ENCODE data around the gene TCF20.

TCF20 gene

DNA sequence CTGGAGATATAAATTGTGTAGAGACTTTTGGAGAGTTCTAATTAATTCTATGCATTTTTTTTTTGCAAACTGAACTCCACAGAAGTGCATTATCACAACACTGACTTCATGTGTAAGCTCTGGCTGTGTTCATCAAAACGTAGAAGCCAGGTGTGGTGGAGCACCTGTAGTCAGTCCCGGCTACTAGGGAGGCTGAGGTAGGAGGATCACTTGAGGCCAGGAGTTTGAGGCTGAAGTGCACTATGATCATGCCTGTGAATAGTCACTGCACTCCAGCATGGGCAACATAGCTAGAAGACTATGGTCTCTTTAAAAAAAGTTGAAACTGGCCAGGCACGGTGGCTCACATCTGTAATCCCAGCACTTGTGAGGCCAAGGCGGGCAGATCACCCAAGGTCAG is 20.6 kb downstream of the TCF20 start:
- ATAC-seq (replicated peaks) (no peak), DNase-seq (no peak)
- Mint-ChIP-seq H3K4me3 (no peak overlapping the region), H3K4me1 (ENCODE audit: low read depth in 2 of 2) (peaks cover 29 to 55% of the 10 kb centered on the region in 2 donors), H3K36me3 (ENCODE audit: insufficient read depth) (peaks cover 11% of the 10 kb centered on the region), H3K9me3 (no peaks in the 10 kb centered on the region), H3K27me3 (no peaks in the 10 kb centered on the region), H3K27ac (peak overlapping the region; percentile 13 to 20)

DNA sequence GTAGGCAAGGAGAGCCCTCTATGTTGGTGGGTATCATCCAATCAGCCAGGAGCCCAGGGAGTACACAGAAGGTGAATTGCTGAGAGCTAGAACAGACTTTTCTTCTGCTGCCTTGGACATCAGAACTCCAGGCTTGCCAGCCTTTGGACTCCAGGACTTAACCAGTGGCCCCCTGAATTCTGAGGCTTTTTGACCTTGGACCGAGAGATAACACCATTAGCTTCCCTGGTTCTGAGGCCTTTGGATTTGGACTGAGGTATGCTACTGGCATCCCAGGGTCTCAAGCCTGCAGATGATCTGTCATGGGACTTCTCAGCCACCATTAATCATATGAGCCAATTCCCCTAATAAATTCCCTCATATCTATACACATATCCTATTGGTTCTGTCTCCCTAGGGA is 21.5 kb downstream of the TCF20 start:
- Mint-ChIP-seq H3K4me3 (no peak overlapping the region), H3K27me3 (no peaks in the 10 kb centered on the region), H3K27ac (peak overlapping the region in 1 of 2 donors; percentile 22), H3K36me3 (ENCODE audit: insufficient read depth) (peaks cover 11% of the 10 kb centered on the region), H3K9me3 (no peaks in the 10 kb centered on the region), H3K4me1 (ENCODE audit: low read depth in 2 of 2) (peaks cover 31 to 55% of the 10 kb centered on the region in 2 donors)
- no peak for ATAC-seq (replicated peaks)
- DNase-seq = no peak

DNA sequence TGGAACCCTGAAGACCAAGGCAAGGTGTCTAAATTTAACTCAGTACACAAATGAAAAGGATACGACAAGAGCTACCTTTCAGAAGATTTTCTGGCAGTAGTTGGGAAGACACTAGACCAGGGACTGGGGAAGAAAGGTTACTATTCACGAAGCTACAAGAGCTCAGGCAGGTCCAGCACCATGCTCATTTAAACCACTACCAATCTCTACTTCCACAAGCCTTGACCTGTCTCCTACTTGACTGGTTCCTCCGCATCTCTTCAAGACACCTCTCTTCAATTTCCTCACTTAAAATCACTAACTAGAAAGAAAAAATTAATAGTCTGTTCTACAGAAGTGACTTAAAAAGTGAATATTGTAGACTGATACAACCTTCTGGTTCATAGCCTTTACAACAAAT is 22.9 kb downstream of the TCF20 start:
- DNase-seq (no peak), ATAC-seq (replicated peaks) (no peak)
- no peaks in the 10 kb centered on the region for H3K9me3 Mint-ChIP-seq
- no peaks in the 10 kb centered on the region for H3K27me3 Mint-ChIP-seq
- H3K27ac Mint-ChIP-seq = no peak overlapping the region
- no peak overlapping the region for H3K4me3 Mint-ChIP-seq
- H3K36me3 Mint-ChIP-seq (ENCODE audit: insufficient read depth) = peaks cover 11% of the 10 kb centered on the region
- peaks cover 37 to 63% of the 10 kb centered on the region in 2 donors for H3K4me1 Mint-ChIP-seq (ENCODE audit: low read depth in 2 of 2)

DNA sequence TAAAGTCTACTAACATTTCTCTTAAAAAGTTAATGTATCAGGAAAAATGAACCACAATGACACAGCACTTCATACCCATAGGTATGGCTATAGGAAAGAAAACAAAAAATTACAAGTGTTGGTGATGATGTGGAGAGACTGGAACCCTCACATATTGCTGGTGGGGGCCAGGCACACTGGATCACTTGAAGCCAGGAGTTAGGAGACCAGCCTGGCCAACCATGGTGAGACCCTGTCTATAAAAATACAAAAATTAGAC is 26.7 kb downstream of the TCF20 start:
- Mint-ChIP-seq H3K4me1 (ENCODE audit: low read depth in 2 of 2) (peaks cover 41 to 70% of the 10 kb centered on the region in 2 donors), H3K27me3 (no peaks in the 10 kb centered on the region), H3K27ac (peak overlapping the region in 1 of 2 donors; percentile 65), H3K9me3 (no peaks in the 10 kb centered on the region), H3K36me3 (ENCODE audit: insufficient read depth) (peaks cover 12% of the 10 kb centered on the region), H3K4me3 (no peak overlapping the region)
- no peak for ATAC-seq (replicated peaks)
- no peak for DNase-seq

DNA sequence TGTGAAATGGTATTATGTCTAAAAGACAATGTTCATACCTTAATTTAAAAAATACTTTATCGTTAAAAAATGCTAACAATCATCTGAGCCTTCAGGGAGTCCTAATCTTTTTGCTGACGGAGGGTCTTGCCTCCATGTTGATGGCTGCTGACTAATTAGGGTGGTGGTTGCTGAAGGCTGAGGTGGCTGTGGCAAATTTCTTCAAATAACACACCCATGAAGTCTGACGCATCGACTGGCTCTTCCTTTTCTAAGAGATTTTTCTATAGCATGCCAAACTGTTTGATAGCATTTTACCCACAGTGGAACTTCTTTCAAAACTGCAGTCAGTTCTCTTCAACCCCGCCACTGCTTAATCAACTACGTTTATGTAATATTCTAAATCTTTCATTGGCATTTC is 33.6 kb downstream of the TCF20 start:
- Mint-ChIP-seq H3K4me3 (no peak overlapping the region), H3K9me3 (no peaks in the 10 kb centered on the region), H3K4me1 (ENCODE audit: low read depth in 2 of 2) (peaks cover 41 to 74% of the 10 kb centered on the region in 2 donors), H3K27me3 (no peaks in the 10 kb centered on the region), H3K36me3 (ENCODE audit: insufficient read depth) (peaks cover 6% of the 10 kb centered on the region), H3K27ac (peak overlapping the region in 1 of 2 donors; percentile 29)
- DNase-seq (no peak), ATAC-seq (replicated peaks) (no peak)

DNA sequence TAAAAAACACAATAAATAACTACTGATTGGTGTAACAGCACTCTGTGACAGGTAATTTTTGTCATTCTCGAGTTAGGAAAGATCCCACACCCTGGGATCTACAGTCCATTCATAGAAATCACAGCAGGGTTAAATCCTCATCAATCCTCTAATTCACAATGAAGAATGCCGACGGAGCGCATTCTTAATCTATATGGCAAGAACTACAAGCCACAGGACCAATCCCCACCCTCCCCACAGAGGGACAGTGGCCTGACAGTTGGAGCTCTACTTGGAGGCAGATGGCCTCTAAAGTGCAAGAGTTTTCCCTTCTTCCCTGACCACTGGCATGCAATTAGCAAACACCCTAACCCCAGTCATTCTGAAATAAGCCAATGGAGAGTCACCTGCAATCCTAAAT is 34.2 kb downstream of the TCF20 start:
- DNase-seq (no peak), ATAC-seq (replicated peaks) (no peak)
- H3K9me3 Mint-ChIP-seq = no peaks in the 10 kb centered on the region
- peak overlapping the region in 1 of 2 donors; percentile 29 for H3K27ac Mint-ChIP-seq
- no peak overlapping the region for H3K4me3 Mint-ChIP-seq
- no peaks in the 10 kb centered on the region for H3K27me3 Mint-ChIP-seq
- H3K36me3 Mint-ChIP-seq (ENCODE audit: insufficient read depth) = peaks cover 4% of the 10 kb centered on the region
- H3K4me1 Mint-ChIP-seq (ENCODE audit: low read depth in 2 of 2) = peaks cover 36 to 70% of the 10 kb centered on the region in 2 donors

DNA sequence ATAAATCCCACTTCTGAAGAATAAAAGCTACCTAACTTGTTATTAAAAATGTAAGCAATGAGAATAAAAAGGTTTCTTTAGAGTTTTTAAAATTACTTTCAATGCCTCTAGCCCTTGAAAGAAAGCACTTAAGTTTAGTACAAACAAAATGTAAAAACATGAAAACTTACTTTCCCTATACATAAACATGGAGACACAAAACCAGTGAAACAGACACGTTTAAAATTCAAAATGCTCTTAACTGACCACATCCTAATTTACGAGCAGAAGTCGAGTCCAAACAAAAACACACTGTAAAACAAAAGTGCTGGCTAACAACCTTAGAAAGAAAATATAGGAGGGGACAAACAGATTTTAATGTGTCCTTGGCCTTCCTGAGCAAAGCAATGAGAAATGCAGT is 36.6 kb downstream of the TCF20 start:
- Mint-ChIP-seq H3K36me3 (ENCODE audit: insufficient read depth) (peaks cover 4% of the 10 kb centered on the region), H3K27me3 (no peaks in the 10 kb centered on the region), H3K4me3 (no peak overlapping the region), H3K9me3 (no peaks in the 10 kb centered on the region), H3K27ac (peak overlapping the region in 1 of 2 donors; percentile 73), H3K4me1 (ENCODE audit: low read depth in 2 of 2) (peaks cover 41 to 68% of the 10 kb centered on the region in 2 donors)
- ATAC-seq (replicated peaks) = no peak
- DNase-seq = no peak

DNA sequence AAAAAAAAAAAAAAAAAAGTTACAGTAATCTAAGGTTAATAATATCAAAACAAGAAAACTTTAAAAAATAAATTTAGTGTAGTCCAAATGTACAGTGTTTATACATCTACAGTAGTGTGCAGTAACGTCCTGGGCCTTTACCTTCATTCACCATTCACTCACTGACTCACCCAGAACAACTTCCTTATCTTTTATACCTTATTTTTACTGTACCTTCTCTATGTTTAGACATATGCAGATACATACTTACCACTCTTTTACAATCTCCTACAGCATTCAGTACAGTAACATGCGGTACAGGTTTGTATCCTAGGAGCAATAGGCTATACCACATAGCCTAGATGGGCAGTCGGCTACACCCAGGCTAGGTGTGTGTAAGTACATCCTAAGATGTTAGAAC is 38.5 kb downstream of the TCF20 start:
- ATAC-seq (replicated peaks) = no peak
- Mint-ChIP-seq H3K36me3 (ENCODE audit: insufficient read depth) (peaks cover 4% of the 10 kb centered on the region), H3K9me3 (no peaks in the 10 kb centered on the region), H3K4me1 (ENCODE audit: low read depth in 2 of 2) (peaks cover 43 to 68% of the 10 kb centered on the region in 2 donors), H3K27ac (no peak overlapping the region), H3K27me3 (no peaks in the 10 kb centered on the region), H3K4me3 (no peak overlapping the region)
- no peak for DNase-seq

DNA sequence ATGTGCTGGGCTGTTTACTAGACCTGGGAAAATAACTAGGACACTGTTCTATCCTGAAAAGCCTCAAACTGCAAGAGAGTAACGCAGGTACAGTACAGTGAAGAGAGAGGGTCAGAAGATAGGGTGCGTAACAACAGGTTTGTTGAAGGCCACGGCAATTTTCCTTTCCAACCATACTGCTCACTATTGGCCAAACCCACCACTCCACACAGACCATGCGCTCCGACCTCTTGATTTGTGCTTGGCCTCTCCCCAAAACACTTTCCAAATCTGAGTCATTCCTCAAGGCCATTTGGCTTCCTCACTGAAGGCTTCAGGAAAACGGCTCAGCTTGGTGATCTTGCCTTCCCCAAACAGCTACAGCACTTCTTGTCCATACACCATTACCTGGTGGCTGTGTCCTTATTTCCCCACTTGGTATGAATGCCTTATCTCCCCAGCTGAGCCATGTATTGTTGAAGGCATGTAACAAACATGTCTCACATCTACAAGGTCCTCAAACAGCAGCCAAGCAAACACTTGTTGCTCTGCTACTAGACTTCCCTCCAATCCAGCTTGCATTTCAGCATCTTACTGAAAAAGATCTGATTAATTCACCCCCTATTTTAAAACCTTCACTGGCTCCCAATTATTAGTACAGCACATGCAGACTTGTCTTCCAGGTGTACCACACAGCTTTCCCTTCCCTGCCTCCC is 40.9 kb downstream of the TCF20 start:
- peaks cover 36 to 50% of the 10 kb centered on the region in 2 donors for H3K4me1 Mint-ChIP-seq (ENCODE audit: low read depth in 2 of 2)
- peak overlapping the region in 1 of 2 donors; percentile 74 for H3K27ac Mint-ChIP-seq
- no peaks in the 10 kb centered on the region for H3K36me3 Mint-ChIP-seq (ENCODE audit: insufficient read depth)
- ATAC-seq (replicated peaks) (no peak), DNase-seq (no peak)
- H3K9me3 Mint-ChIP-seq = no peaks in the 10 kb centered on the region
- no peak overlapping the region for H3K4me3 Mint-ChIP-seq
- no peaks in the 10 kb centered on the region for H3K27me3 Mint-ChIP-seq

DNA sequence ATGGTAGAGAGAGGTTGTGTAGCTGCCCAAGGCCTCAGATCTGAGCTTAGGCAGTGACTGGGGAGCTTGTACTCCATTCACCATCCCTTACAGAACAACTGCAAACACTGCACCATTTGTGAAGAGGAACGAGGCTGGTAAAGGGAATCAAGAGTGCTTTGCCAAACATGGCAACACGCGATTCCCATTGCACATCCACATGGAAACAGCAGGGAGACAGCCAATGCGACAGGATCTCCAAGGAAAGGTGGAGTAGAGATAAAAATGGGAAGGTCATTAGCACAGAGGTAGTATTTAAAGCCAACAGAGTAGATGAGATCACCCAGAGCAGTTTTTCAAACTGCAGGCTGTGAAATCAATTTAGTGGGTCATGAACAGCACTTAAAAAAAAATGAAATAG is 42.0 kb downstream of the TCF20 start:
- H3K27ac Mint-ChIP-seq = peak overlapping the region; percentile 8 to 74
- peaks cover 33 to 48% of the 10 kb centered on the region in 2 donors for H3K4me1 Mint-ChIP-seq (ENCODE audit: low read depth in 2 of 2)
- ATAC-seq (replicated peaks) = no peak
- no peak overlapping the region for H3K4me3 Mint-ChIP-seq
- DNase-seq = no peak
- H3K27me3 Mint-ChIP-seq = no peaks in the 10 kb centered on the region
- H3K36me3 Mint-ChIP-seq (ENCODE audit: insufficient read depth) = no peaks in the 10 kb centered on the region
- H3K9me3 Mint-ChIP-seq = no peaks in the 10 kb centered on the region

DNA sequence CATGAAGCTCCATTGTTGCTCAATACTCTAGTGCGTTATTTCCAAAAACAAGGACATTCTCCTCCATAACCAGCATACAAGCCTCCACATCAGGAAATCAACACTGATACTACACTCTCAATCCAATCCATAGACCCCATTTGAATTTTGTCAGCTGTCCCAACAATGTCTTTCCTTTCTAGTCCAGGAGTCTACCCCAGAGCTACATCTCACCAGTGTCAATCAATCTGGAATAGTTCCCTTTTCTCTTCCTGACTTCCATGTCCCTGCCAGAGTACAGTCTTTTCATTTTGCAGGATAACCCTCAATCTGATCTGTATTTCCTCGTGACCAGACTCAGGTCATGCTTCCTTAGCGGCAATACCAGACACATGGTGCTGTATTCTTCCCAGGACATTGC is 43.0 kb downstream of the TCF20 start:
- DNase-seq (no peak), ATAC-seq (replicated peaks) (no peak)
- Mint-ChIP-seq H3K27me3 (no peaks in the 10 kb centered on the region), H3K9me3 (no peaks in the 10 kb centered on the region), H3K4me3 (no peak overlapping the region), H3K36me3 (ENCODE audit: insufficient read depth) (no peaks in the 10 kb centered on the region), H3K4me1 (ENCODE audit: low read depth in 2 of 2) (peaks cover 31 to 52% of the 10 kb centered on the region in 2 donors), H3K27ac (peak overlapping the region in 1 of 2 donors; percentile 74)

DNA sequence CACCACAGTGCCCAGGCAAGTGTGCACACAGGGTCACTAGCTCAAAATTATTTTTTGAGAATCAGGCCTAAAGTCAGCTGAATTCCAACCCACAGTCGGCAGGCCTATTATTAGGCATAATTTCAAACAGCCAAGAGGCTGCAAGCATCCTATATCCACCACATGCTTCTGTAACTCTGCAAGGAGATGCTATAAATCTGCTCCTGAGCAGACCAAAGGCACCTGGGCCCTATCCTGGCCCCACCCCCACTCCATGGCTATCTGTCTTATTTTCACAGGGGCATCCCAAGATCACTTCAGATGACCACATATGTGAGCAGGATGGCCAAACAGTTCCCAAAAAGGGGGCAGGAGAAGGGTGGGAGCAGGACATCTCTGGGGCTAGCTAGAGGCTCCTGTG is 44.6 kb downstream of the TCF20 start:
- Mint-ChIP-seq H3K36me3 (ENCODE audit: insufficient read depth) (no peaks in the 10 kb centered on the region), H3K27ac (no peak overlapping the region), H3K4me3 (no peak overlapping the region), H3K9me3 (no peaks in the 10 kb centered on the region), H3K4me1 (ENCODE audit: low read depth in 2 of 2) (peaks cover 36 to 59% of the 10 kb centered on the region in 2 donors), H3K27me3 (no peaks in the 10 kb centered on the region)
- ATAC-seq (replicated peaks) (no peak), DNase-seq (no peak)

DNA sequence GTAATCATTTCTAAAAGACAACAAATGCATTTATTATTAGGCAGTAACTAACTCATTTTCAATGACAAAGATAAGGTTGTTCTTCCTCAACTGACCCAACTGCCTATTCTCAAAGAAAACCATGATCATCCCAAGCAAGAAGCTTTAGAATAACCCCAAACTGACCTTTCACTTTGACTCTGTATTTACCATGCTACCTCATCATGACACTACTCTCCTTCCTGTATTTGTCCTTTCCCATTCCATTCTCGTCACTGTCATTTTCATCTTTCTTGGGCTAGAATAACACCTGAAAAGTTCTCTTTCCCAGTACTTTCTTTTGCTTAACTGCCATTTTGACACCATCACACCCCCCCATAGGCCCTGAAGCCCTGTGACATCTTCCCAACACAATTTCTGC is 48.3 kb downstream of the TCF20 start:
- Mint-ChIP-seq H3K36me3 (ENCODE audit: insufficient read depth) (peaks cover 2% of the 10 kb centered on the region), H3K4me1 (ENCODE audit: low read depth in 2 of 2) (peaks cover 33 to 54% of the 10 kb centered on the region in 2 donors), H3K27me3 (no peaks in the 10 kb centered on the region), H3K9me3 (no peaks in the 10 kb centered on the region), H3K27ac (no peak overlapping the region), H3K4me3 (peak overlapping the region in 1 of 2 donors; percentile 51)
- no peak for DNase-seq
- no peak for ATAC-seq (replicated peaks)

All from effector memory CD8-positive, alpha-beta T cell (primary cell).